Thoracic aorta (tissue), 2 donors: ENCODE measurements around the gene RTRAF. TPM values are rescaled to one million over a fixed set of nuclear protein-coding genes. Genes with fewer than 3 reads are reported as not detected.

Source experiments
- ATAC-seq: fragments of 150-250 bp; one replicate; pipeline ENCODE4 v1.8.0; 2017; ENCODE audit warnings: low read depth; ENCODE audit not compliant: insufficient number of reproducible peaks, low FRiP score
- DNase-seq: peaks from one replicate; pipeline ENCODE4 v3.0.0-alpha.2; 2020; ENCODE audit warnings: low spot score
- H3K27ac ChIP-seq, 2 donors: fragments of 200-600 bp; sonication (generic); 1 replicate in 1 of 2; 2 replicates in 1 of 2; pipeline ENCODE4 v1.5.1; 2016; ENCODE audit warnings: mild to moderate bottlenecking in 2 of 2, moderate library complexity in 2 of 2
- H3K27me3 ChIP-seq: fragments of 200-600 bp; sonication (generic); replicated peaks from 2 replicates; pipeline ENCODE4 v1.6.0; 2016; ENCODE audit warnings: mild to moderate bottlenecking; ENCODE audit not compliant: insufficient read depth
- H3K36me3 ChIP-seq: fragments of 200-600 bp; sonication (generic); one replicate; pipeline ENCODE4 v1.5.1; 2016
- H3K4me1 ChIP-seq, 2 donors: fragments of 200-600 bp; sonication (generic); 1 replicate in 1 of 2; 2 replicates in 1 of 2; pipeline versions ENCODE4 v1.5.1 to v1.6.0; 2016; ENCODE audit warnings: low read depth in 2 of 2, mild to moderate bottlenecking in 1 of 2; ENCODE audit not compliant: control insufficient read depth in 1 of 2
- H3K4me3 ChIP-seq: fragments of 200-600 bp; sonication (generic); 2 replicates; pipeline ENCODE4 v1.5.1; 2016; ENCODE audit warnings: mild to moderate bottlenecking
- H3K9me3 ChIP-seq: fragments of 200-600 bp; sonication (generic); 2 replicates; pipeline ENCODE4 v1.5.1; 2016
- CTCF ChIP-seq: fragments of 200-600 bp; sonication (generic); IDR thresholded peaks from one replicate; pipeline ENCODE4 v1.5.1; 2019; ENCODE audit warnings: antibody characterized with exemption
- total RNA-seq, 2 donors: library from RNA; depleted of rRNA; stranded (reverse); fragments of >200 nt; gene quantifications; one replicate each; pipeline versions ENCODE4 v1.1.0 to v1.2.3, GENCODE V29; 2016

RTRAF gene
- total RNA-seq, 2 donors from 2014 or later: 36.9 to 44.8 TPM

GRCh38 chr14:52031781-52032180 lies 42.4 kb downstream of the RTRAF start:
- no peaks in the 10 kb centered on the region for H3K9me3 ChIP-seq
- H3K4me1 ChIP-seq: peaks cover 12 to 28% of the 10 kb centered on the region in 2 donors
- H3K27ac ChIP-seq: peak overlapping the region; percentile 63 to 70
- H3K4me3 ChIP-seq: no peak overlapping the region
- TF ChIP-seq CTCF: no peak
- H3K27me3 ChIP-seq: no peaks in the 10 kb centered on the region
- peak; percentile 93 for ATAC-seq
- DNase-seq: peak; percentile 80
- no peaks in the 10 kb centered on the region for H3K36me3 ChIP-seq

GRCh38 chr14:52032204-52032801 lies 43.0 kb downstream of the RTRAF start:
- no peaks in the 10 kb centered on the region for H3K9me3 ChIP-seq
- peaks cover 12 to 28% of the 10 kb centered on the region in 2 donors for H3K4me1 ChIP-seq
- H3K27ac ChIP-seq: peak overlapping the region; percentile 63 to 70
- TF ChIP-seq CTCF: no peak
- DNase-seq (no peak), ATAC-seq (no peak)
- H3K27me3 ChIP-seq: no peaks in the 10 kb centered on the region
- peak overlapping the region; percentile 29 for H3K4me3 ChIP-seq
- no peaks in the 10 kb centered on the region for H3K36me3 ChIP-seq

- H3K9me3 ChIP-seq: no peaks in the 10 kb centered on the region
- no peak for DNase-seq
- no peak overlapping the region for H3K4me3 ChIP-seq
- peaks cover 12 to 28% of the 10 kb centered on the region in 2 donors for H3K4me1 ChIP-seq
- TF ChIP-seq CTCF: no peak
- peak overlapping the region; percentile 58 to 63 for H3K27ac ChIP-seq
- no peaks in the 10 kb centered on the region for H3K27me3 ChIP-seq
- no peak for ATAC-seq
- H3K36me3 ChIP-seq: no peaks in the 10 kb centered on the region
These were observed 43.8 kb downstream of the RTRAF start for GRCh38 chr14:52033101-52033642.

GRCh38 chr14:52039124-52039815 lies 49.9 kb downstream of the RTRAF start:
- no peak for TF ChIP-seq CTCF
- Histone ChIP-seq H3K27ac (no peak overlapping the region), H3K27me3 (no peaks in the 10 kb centered on the region), H3K4me1 (peaks cover 0 to 18% of the 10 kb centered on the region in 2 donors), H3K36me3 (peaks cover 4% of the 10 kb centered on the region), H3K4me3 (no peak overlapping the region), H3K9me3 (no peaks in the 10 kb centered on the region)
- DNase-seq (no peak), ATAC-seq (no peak)

- no peak for TF ChIP-seq CTCF
- H3K9me3 ChIP-seq: no peaks in the 10 kb centered on the region
- no peak for ATAC-seq
- no peaks in the 10 kb centered on the region for H3K27me3 ChIP-seq
- H3K27ac ChIP-seq: no peak overlapping the region
- H3K4me3 ChIP-seq: no peak overlapping the region
- peaks cover 4% of the 10 kb centered on the region for H3K36me3 ChIP-seq
- H3K4me1 ChIP-seq: peaks cover 7 to 30% of the 10 kb centered on the region in 2 donors
- no peak for DNase-seq
These were observed 51.3 kb downstream of the RTRAF start for GRCh38 chr14:52040598-52040997.
